Keratinocyte (primary cell): ENCODE data around the gene TMEM270. TPM values are rescaled to one million over a fixed set of nuclear protein-coding genes. Genes with fewer than 3 reads are reported as not detected.
"Not testable (repeated sequence)": the region's sequence is repeated elsewhere in the genome, so short reads cannot be mapped to it uniquely, and the experiment has no call there.

Source experiments
- DNase-seq: peaks from one replicate; pipeline ENCODE4 v3.0.0-alpha.2; 2011; ENCODE audit warnings: low read depth, missing footprints, low spot score
- FAIRE-seq: peaks from 2 replicates; lab custom pipeline; 2011; peaks lifted over from hg19 to GRCh38; lab: Jason Lieb, UNC
- H2AFZ ChIP-seq: 2 replicates; pipeline ENCODE4 v1.6.0; 2012; ENCODE audit warnings: low read length, control low read depth, inconsistent platforms; ENCODE audit not compliant: control insufficient read depth
- H3K27ac ChIP-seq: 2 replicates; pipeline ENCODE4 v1.5.1; 2011; ENCODE audit warnings: low read length; ENCODE audit not compliant: control insufficient read depth, insufficient read depth
- H3K27me3 ChIP-seq: 3 replicates; pipeline ENCODE4 v1.6.0; 2011; ENCODE audit warnings: low read length; ENCODE audit not compliant: control insufficient read depth, insufficient read depth; ENCODE audit errors: extremely low read depth
- H3K36me3 ChIP-seq, 2 experiments: 2 replicates in 1 of 2; 3 replicates in 1 of 2; pipeline ENCODE4 v1.5.1; 2011; ENCODE audit warnings: low read length in 2 of 2, mild to moderate bottlenecking in 1 of 2; ENCODE audit not compliant: control insufficient read depth in 2 of 2, insufficient read depth in 2 of 2; ENCODE audit errors: extremely low read depth in 1 of 2
- H3K4me1 ChIP-seq: 3 replicates; pipeline ENCODE4 v1.5.1; 2011; ENCODE audit warnings: low read length; ENCODE audit not compliant: control insufficient read depth, insufficient read depth; ENCODE audit errors: extremely low read depth
- H3K4me2 ChIP-seq: 3 replicates; pipeline ENCODE4 v1.6.0; 2011; ENCODE audit warnings: low read depth, low read length; ENCODE audit not compliant: control insufficient read depth, insufficient read depth; ENCODE audit errors: extremely low read depth
- H3K4me3 ChIP-seq, 3 experiments: fragments of 200-600 bp in 1 of 3; sonication (generic) in 1 of 3; 2 replicates in 2 of 3; 3 replicates in 1 of 3; pipeline ENCODE4 v1.5.1; 2011 to 2016; ENCODE audit warnings: low read length in 3 of 3, mild to moderate bottlenecking in 3 of 3, control low read depth in 2 of 3, inconsistent platforms in 1 of 3, low read depth in 1 of 3, mixed read lengths in 1 of 3, mixed run types in 1 of 3, moderate library complexity in 1 of 3; ENCODE audit not compliant: control insufficient read depth in 2 of 3, insufficient read depth in 2 of 3; ENCODE audit errors: extremely low read depth in 1 of 3
- H3K79me2 ChIP-seq: 2 replicates; pipeline ENCODE4 v1.6.0; 2012; ENCODE audit warnings: low read length; ENCODE audit not compliant: control insufficient read depth, insufficient read depth
- H3K9ac ChIP-seq: 3 replicates; pipeline ENCODE4 v1.6.0; 2011; ENCODE audit warnings: low read length; ENCODE audit not compliant: control insufficient read depth, insufficient read depth; ENCODE audit errors: extremely low read depth
- H3K9me1 ChIP-seq: 3 replicates; pipeline ENCODE4 v1.6.0; 2011; ENCODE audit warnings: low read length; ENCODE audit not compliant: control insufficient read depth, insufficient read depth; ENCODE audit errors: extremely low read depth
- H3K9me3 ChIP-seq: 2 replicates; pipeline ENCODE4 v1.5.1; 2012; ENCODE audit warnings: low read depth, low read length; ENCODE audit not compliant: control insufficient read depth
- H4K20me1 ChIP-seq: 3 replicates; pipeline ENCODE4 v1.6.0; 2011; ENCODE audit warnings: low read length; ENCODE audit not compliant: control insufficient read depth, insufficient read depth; ENCODE audit errors: extremely low read depth
- EZH2 ChIP-seq: IDR thresholded peaks from one replicate; pipeline ENCODE4 v1.6.1; 2012; ENCODE audit warnings: inconsistent platforms, mild to moderate bottlenecking, low read length, moderate library complexity
- dilution Hi-C: fragments of 300-500 bp; cut with MboI; formaldehyde crosslinking; loops from one replicate; pipeline ENCODE4 v1.7.0; 2020; ENCODE audit warnings: low sequenced_read_pairs; ENCODE audit not compliant: extremely low pct_ligation_motif_present
- polyA plus RNA-seq, 5 experiments: library from polyadenylated mRNA; depleted of rRNA in 3 of 5; stranded (reverse) in 3 of 5; stranded (forward) in 1 of 5; unstranded in 1 of 5; fragments of >200 nt; gene quantifications; 1 replicate in 1 of 5; 2 replicates in 3 of 5; 3 replicates in 1 of 5; pipeline versions ENCODE4 v1.2.1 to v1.2.3, GENCODE V29; 2011 to 2012; ENCODE audit warnings: missing spikeins in 2 of 5, low read depth in 1 of 5, low replicate concordance in 1 of 5
- TF ChIP-seq, protein P1 (sequence below), 3 experiments: IDR thresholded peaks in 1 of 3; conservative IDR thresholded peaks in 1 of 3; optimal IDR thresholded peaks in 1 of 3; 2 replicates in 2 of 3; 3 replicates in 1 of 3; pipeline versions ENCODE3 to v1.5.1; 2011; ENCODE audit warnings: low read length in 3 of 3, mild to moderate bottlenecking in 3 of 3, moderate library complexity in 2 of 3, control low read depth in 1 of 3, inconsistent platforms in 1 of 3; ENCODE audit not compliant: insufficient read depth in 2 of 3; ENCODE audit errors: extremely low read depth in 1 of 3

Gene TMEM270
- polyA plus RNA-seq, 1 donor (not counting 4 experiments of a cell fraction or from before 2014, with no cell fraction given), result not detected

DNA sequence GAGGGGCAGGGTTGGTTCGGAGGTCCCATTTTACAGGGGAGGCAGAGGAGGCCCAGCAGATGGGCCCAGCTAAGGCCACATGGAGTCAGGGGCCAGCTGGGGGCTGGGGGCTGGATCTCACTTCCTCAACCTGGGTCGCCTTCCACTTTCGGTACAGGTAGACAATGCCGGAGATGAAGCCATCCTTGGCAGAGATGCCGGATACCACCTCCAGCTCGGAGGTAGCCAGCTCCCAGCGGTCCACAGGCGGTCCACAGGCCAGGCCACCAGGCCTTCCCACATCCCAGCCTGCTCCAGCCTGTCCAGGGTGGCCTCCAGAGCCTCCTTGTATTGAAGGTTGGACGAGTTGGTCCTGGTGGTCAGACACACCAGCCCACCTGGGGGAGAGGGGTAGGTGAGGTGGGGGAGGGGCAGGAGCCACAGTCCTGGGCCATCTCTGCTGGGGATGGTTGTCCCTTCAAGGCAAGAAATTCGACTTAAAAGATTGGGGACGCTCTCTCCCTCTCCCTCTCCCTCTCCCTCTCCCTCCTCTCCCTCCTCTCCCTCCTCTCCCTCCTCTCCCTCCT, 26.2 kb upstream of the TMEM270 start:
- peaks cover 50% of the 10 kb centered on the region for H3K4me1 ChIP-seq
- H3K4me2 ChIP-seq, result no peak overlapping the region
- no peak overlapping the region for H3K4me3 ChIP-seq
- H2AFZ ChIP-seq, result no peak overlapping the region
- H3K9ac ChIP-seq, result no peak overlapping the region
- no peak overlapping the region for H3K27ac ChIP-seq
- no peaks in the 10 kb centered on the region for H3K9me3 ChIP-seq
- H3K27me3 ChIP-seq, result no peaks in the 10 kb centered on the region
- H3K36me3 ChIP-seq, result no peaks in the 10 kb centered on the region
- FAIRE-seq (no peak), DNase-seq (no peak)
- H3K79me2 ChIP-seq, result no peaks in the 10 kb centered on the region
- no peak for TF ChIP-seq EZH2
- TF ChIP-seq, protein P1, sequence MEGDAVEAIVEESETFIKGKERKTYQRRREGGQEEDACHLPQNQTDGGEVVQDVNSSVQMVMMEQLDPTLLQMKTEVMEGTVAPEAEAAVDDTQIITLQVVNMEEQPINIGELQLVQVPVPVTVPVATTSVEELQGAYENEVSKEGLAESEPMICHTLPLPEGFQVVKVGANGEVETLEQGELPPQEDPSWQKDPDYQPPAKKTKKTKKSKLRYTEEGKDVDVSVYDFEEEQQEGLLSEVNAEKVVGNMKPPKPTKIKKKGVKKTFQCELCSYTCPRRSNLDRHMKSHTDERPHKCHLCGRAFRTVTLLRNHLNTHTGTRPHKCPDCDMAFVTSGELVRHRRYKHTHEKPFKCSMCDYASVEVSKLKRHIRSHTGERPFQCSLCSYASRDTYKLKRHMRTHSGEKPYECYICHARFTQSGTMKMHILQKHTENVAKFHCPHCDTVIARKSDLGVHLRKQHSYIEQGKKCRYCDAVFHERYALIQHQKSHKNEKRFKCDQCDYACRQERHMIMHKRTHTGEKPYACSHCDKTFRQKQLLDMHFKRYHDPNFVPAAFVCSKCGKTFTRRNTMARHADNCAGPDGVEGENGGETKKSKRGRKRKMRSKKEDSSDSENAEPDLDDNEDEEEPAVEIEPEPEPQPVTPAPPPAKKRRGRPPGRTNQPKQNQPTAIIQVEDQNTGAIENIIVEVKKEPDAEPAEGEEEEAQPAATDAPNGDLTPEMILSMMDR (optimal IDR thresholded peaks at IDR 0.05 in 1 of 3, IDR thresholded peaks at IDR 0.05 in 1 of 3, conservative IDR thresholded peaks at IDR 0.05 in 1 of 3; ENCODE audit: extremely low read depth in 1 of 3, insufficient read depth in 2 of 3, low read length in 3 of 3), result no peak
- no peaks in the 10 kb centered on the region for H4K20me1 ChIP-seq
- H3K9me1 ChIP-seq, result no peaks in the 10 kb centered on the region
- dilution Hi-C loops, result no loop called here

DNA sequence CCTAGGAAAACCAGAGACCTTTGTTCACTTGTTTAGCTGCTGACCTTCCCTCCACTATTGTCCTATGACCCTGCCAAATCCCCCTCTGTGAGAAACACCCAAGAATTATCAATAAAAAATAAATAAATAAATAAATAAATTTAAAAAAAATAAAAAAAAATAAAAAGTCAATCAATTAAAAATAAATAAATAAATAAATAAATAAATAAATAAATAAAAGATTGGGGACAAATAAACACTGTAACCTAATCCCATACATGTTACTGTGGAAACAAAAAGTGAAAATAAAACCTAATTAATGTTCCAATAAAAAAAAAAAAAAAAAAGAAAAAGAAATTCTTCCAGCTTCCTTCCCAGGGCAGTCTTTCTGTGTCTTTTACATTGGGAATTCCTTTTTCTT, 23.8 kb upstream of the TMEM270 start:
- H3K9ac ChIP-seq, H3K79me2 ChIP-seq, dilution Hi-C loops, H3K4me3 ChIP-seq, H3K27me3 ChIP-seq, H3K9me1 ChIP-seq, H2AFZ ChIP-seq, H4K20me1 ChIP-seq, FAIRE-seq, DNase-seq, H3K9me3 ChIP-seq, H3K4me2 ChIP-seq, H3K27ac ChIP-seq, H3K36me3 ChIP-seq: not testable (repeated sequence)
- H3K4me1 ChIP-seq, result peaks cover 34% of the 10 kb centered on the region

- DNase-seq, result no peak
- H3K27ac ChIP-seq, result peak overlapping the region; percentile 11
- no peaks in the 10 kb centered on the region for H3K27me3 ChIP-seq
- H2AFZ ChIP-seq, result no peak overlapping the region
- no peaks in the 10 kb centered on the region for H3K9me3 ChIP-seq
- no peak overlapping the region for H3K4me3 ChIP-seq
- H3K79me2 ChIP-seq, result no peaks in the 10 kb centered on the region
- peaks cover 0 to 4% of the 10 kb centered on the region in 2 experiments for H3K36me3 ChIP-seq
- TF ChIP-seq EZH2, result no peak
- TF ChIP-seq, protein P1 (optimal IDR thresholded peaks at IDR 0.05 in 1 of 3, IDR thresholded peaks at IDR 0.05 in 1 of 3, conservative IDR thresholded peaks at IDR 0.05 in 1 of 3; ENCODE audit: extremely low read depth in 1 of 3, insufficient read depth in 2 of 3, low read length in 3 of 3), result peak in 1 of 3 experiments; percentile 27
- H3K9me1 ChIP-seq, result no peaks in the 10 kb centered on the region
- no peak overlapping the region for H3K9ac ChIP-seq
- FAIRE-seq, result peak; percentile 73
- dilution Hi-C loops, result no loop called here
- peaks cover 25% of the 10 kb centered on the region for H3K4me1 ChIP-seq
- peak overlapping the region; percentile 4 for H3K4me2 ChIP-seq
- no peaks in the 10 kb centered on the region for H4K20me1 ChIP-seq
These were observed 22.3 kb upstream of the TMEM270 start for GRCh38 chr7:73838642-73839041.
